Esophagus muscularis mucosa (tissue), 3 donors: ENCODE data around the gene ESYT2.

Source experiments
- POLR2A ChIP-seq: fragments of 450-650 bp; IDR thresholded peaks from one replicate; pipeline ENCODE4 v1.6.1; 2017; ENCODE audit warnings: antibody characterized with exemption, moderate library complexity, mild to moderate bottlenecking, low read depth
- TF ChIP-seq, protein P1 (sequence below), 3 experiments: fragments of 200-600 bp in 2 of 3; fragments of 450-650 bp in 1 of 3; sonication (generic) in 2 of 3; IDR thresholded peaks; one replicate each; pipeline ENCODE4 v1.5.1; 2017 to 2019; ENCODE audit warnings: antibody characterized with exemption in 3 of 3, mild to moderate bottlenecking in 2 of 3, moderate library complexity in 1 of 3

DNA sequence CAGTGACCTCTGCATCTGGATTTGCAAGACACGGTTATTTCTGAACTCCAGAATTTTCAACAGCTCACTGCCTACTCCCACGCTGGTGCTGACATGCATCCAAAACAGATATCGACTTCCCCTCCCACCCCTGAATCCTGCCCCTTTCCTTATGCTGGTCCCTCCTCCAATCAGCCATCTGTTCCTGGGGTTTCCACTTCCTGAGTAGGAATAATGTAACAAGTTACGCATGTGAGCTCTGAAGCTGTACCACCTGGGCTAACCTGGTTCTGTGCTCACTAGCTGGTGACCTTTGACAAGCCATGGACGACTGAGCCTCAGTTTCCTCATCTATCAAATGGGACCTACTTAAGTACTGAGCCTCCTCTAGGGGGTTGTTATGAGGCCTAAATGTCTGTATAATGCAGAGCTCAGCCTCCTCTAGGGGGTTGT is 123.0 kb downstream of the ESYT2 start:
- no peak for TF ChIP-seq POLR2A
- TF ChIP-seq, protein P1, sequence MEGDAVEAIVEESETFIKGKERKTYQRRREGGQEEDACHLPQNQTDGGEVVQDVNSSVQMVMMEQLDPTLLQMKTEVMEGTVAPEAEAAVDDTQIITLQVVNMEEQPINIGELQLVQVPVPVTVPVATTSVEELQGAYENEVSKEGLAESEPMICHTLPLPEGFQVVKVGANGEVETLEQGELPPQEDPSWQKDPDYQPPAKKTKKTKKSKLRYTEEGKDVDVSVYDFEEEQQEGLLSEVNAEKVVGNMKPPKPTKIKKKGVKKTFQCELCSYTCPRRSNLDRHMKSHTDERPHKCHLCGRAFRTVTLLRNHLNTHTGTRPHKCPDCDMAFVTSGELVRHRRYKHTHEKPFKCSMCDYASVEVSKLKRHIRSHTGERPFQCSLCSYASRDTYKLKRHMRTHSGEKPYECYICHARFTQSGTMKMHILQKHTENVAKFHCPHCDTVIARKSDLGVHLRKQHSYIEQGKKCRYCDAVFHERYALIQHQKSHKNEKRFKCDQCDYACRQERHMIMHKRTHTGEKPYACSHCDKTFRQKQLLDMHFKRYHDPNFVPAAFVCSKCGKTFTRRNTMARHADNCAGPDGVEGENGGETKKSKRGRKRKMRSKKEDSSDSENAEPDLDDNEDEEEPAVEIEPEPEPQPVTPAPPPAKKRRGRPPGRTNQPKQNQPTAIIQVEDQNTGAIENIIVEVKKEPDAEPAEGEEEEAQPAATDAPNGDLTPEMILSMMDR (IDR thresholded peaks at IDR 0.05), result no peak
